ENCODE data around the gene PLAGL2.
"Not testable (repeated sequence)": the region's sequence is repeated elsewhere in the genome, so short reads cannot be mapped to it uniquely, and the experiment has no call there.

The PLAGL2 gene

DNA sequence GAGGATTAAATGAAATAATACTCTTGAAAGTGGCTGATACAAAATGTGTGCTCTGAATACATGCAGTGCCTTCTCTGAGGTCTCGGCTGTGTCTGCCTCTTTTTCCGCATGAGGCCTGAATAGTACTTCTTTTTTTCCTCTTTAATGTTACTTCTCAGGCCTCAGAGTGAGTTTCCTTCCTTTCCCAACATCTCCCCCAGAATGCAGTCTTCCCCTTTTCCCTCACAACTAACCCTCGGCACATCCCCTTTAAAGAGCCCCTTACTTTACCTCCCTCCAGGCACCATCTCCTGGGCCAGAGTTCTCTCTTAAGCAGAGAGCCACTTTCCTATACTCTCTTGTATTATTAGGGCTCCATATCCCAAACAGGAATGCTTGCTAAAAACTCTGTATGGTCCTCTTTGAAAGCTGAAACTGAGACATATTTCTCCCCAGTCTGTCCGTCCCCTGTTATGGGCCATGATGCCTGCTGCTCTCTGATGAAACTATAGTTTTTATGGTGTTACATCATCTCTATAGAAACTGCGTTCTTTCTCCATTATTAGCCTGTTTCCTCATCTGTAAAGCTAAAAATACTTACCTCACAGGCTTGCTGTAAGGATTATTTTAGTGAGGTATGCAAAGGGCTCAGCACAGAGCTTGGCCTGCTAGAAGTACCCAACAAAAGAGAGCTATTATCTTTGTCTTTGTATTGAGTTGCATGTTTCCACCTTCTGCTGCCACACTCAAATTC lies 2.3 kb downstream of the PLAGL2 start:
- no peak for DNase-seq (ENCODE audit: low read depth in 3 of 3)

DNA sequence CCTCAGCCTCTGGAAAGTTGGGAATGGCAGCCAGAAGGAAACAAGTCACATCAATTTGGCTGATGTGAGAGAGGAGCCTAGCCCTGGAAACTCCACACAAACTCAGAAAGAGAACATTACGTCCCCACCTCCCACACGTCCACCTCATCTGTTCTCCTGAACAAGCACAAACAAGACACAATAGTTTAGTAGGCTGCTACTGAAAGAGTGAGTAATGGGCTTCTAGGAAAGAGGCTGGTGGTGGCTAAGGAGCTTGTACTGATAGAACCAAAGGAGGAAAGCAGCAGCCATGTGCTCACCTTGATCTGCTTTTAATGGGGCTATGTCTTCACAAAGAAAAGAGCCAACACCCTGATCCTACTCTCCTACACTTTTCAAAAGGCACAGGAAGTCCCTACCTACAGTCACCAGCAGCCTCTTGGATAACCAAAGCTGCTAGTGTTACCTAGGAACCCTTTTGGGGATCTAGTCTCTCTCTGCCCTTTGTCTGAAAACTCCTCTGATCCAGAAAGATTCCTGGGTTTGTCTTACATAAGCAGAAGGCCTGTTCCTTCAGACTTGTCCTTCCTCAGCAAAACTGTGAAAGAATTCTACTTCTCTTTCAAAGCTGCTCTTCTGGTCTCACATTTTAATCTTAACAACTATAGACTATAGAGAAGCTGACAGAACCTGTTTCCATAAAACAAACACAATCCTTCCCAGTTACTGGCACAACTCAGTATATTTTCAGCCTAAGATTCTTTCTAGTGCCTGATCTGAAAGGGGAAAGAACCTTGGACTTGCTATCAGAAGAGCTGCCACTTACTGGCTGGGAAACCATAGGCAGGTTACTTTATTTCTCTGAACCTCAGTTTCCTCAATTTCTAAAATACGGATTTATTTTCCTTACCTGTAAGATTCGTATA lies 3.1 kb downstream of the PLAGL2 start:
- peak; percentile 68 to 81 (median 79) for DNase-seq (ENCODE audit: low read depth in 3 of 3)

DNA sequence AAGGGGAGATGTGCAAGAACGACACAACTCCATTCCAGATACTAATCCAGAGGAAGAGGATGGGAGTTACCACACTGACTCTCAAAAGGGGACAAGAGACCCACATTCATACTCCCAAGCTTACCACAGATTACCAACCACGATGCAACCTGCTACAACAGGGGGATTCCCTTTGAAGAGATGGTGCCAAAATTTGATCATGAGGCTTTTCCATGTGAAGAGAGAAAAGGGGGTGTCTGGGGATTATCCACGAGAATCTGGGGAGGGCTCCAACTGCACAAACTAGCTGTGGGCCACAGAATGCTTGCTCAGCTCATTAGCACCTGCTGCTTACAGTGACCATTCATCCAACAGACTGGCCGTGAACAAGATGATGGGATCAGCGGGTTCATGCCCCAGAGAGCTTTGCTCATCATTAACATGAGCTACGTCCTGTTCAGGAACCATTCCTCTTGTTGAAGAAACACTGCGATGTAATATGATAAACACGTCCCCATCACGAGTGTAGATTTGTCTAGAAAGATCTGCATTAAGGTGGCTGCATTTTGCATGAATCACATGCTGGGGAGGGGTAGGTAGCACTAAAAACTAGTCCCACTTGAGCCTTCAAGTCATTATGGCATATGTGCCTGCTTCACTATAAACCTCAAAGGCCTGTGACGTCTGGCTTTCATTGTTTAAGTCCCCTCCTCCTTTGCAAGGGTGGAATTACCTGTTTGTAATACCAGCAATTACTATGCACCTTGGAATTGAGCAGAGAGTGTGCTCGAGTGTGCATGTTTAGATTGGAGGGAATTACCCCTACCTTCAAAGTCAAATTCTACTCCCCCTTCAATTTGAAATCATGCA lies 4.0 kb downstream of the PLAGL2 start:
- DNase-seq (ENCODE audit: low read depth in 3 of 3) = no peak

DNA sequence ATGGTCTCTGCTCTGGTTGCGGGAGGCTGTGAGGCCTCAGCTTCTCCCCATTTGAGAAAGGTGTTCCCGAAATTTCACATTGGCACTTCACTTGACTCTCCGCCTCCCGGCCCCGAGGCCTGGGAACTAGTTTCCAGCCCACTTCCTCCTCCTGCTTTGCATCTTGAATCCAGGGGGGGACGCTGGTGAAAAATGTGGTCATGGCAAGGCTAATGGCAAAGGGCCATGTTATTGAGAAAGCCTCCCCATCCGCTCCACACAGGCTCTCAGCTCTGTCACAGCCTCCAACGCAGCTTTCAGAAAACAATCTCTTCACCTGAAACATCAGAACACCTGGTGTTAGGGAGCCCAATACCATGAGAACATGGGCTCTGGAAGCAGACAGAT lies 5.6 kb downstream of the PLAGL2 start:
- no peak for DNase-seq (ENCODE audit: low read depth in 3 of 3)

DNA sequence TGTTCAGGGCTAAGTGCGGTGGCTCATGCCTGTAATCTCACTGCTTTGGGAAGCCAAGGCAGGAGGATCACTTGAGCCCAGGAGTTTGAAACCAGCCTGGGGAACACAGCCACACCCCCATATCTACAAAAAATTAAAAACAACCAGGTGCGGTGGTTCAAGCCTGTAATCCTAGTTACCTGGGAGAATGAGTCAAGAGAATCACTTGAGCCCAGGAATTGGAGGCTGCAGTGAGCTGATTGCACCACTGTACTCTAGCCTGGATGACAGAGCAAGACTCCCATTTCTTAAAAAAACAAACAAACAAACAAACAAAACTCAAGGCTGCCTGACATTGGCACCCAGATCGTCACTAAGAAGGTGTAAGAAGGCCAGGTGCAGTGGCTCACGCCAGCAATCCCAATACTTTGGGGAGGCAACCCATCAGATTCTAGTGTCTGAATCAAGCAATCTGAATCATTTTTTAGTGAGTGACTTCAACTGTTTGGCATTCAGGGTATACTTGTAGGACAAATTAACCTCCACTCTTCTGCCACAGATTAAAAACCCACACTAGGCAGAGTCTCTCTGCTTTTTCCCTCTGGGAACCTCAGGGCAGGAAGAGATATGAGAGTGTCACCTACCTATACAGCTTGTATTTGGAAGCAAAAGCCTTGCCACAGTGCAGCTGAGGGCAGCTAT lies 6.1 kb downstream of the PLAGL2 start:
- no peak for DNase-seq (ENCODE audit: low read depth in 3 of 3)

DNA sequence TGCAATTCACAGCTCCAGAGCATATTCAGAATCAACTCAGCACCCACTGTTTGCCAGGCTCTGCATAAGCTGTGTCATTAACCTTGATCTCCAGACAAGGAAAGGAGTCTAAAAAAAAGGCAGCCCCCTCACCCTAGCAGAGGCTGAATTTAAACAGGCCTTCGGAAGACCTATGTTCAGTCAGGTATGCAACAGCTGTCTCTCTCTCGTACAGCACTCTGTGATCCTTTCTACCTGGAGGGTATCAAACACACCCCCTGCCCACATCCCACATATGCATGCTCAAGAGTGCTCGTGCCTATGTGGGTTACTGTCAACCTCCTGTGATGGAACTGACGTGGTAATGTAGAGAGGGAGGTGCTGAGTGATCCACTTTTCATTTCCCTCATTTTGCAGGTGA lies 8.5 kb downstream of the PLAGL2 start:
- no peak for DNase-seq (ENCODE audit: low read depth in 3 of 3)

DNA sequence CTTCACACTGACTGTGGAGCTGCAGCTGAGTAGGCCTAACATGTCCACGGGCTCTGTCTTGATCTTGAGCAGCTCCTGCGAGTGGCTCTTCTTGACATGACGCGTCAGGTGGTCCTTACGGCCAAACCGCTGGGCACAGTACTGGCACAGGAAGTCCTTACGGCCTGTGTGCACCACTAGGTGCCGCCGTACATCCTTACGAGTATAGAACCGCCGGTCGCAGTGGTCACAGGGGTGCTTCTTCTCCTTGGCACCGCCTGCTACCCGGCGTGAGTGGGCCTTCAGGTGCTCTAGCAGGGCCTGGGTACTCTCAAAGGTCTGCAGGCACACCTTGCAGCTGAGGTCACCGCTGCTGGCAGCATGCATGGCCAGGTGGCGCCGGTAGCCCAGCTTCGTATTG lies 10.4 kb downstream of the PLAGL2 start:
- not testable (repeated sequence) for DNase-seq (ENCODE audit: low read depth in 3 of 3)

DNA sequence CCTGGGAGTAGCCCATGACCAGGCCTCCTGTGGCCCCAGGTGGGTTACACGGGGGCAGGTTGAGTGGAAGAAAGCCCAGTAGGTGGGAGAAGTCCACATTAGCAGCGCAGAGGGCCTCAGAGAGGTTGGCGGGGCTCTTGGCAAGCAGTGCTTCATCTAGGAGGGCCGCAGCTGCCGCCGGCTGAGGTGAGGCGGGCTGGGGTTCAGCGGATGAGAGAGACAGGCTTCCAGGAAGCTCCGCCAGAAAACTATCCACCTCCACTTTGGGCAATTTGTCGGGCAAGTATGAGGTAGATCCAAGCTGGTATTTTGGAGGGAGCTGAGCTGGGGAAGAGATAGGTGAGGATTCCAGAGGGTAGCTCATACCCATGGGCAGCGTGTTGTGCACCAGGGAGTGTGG lies 10.9 kb downstream of the PLAGL2 start:
- DNase-seq (ENCODE audit: low read depth in 3 of 3) = not testable (repeated sequence)

DNA sequence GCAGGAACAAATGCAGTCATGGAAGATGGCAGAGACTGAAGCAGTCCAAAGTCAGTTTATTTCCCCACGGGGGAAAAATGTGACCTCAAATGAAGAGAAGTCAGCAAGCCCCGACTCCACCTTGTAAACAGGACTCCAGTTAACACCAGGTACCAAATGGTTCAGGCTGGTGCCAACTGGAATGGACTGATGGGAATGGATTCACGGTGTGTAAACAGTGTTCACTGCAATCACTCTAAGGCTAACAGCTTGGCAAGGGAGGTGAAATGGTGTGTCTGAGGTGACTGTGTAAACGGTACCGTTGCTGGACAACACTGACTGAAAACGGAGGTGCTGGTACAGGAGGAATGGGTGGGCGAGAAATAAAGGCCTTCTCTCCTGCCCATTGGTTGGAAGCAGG lies 12.0 kb downstream of the PLAGL2 start:
- no peak for DNase-seq (ENCODE audit: low read depth in 3 of 3)

DNA sequence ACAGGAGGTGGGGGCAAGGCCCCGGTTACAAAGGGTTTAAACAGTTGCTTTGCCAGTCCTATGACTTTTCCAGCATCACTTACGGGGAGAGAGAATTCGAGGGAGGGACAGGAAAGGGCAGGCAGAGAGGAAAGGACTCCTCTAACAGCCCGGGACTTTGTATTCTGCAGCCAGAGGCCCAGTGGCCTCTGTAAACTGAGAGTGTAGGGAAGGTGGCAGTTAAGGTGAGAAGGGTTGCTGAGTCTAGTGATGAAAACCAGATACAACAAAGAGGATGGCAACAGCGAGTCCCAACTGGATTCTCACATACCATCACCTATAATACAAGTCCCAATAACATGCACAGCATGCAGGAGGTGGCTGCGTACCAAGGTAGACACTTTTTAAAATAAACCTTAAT lies 13.5 kb downstream of the PLAGL2 start:
- DNase-seq (ENCODE audit: low read depth in 3 of 3) = no peak

DNA sequence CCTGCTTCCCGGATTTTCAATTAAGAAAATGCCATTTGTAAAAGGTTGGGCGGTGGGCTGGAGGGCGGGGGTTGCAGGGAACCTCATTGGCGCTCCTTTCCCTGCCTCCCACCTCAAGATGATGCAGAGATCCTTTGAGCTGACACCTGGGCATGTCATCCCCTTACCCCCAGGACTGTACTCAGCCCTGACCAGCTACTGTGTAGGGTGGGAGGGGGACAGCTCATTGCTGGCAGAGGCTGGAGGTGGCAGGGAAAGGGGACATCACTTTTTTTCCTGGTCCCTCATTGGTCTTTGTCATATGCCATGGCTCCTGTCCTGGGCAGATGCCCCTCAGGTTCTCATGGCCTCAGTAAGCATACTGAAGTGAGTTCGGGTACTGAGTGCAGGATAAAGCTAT lies 14.2 kb downstream of the PLAGL2 start:
- not testable (repeated sequence) for DNase-seq (ENCODE audit: low read depth in 3 of 3)

DNA sequence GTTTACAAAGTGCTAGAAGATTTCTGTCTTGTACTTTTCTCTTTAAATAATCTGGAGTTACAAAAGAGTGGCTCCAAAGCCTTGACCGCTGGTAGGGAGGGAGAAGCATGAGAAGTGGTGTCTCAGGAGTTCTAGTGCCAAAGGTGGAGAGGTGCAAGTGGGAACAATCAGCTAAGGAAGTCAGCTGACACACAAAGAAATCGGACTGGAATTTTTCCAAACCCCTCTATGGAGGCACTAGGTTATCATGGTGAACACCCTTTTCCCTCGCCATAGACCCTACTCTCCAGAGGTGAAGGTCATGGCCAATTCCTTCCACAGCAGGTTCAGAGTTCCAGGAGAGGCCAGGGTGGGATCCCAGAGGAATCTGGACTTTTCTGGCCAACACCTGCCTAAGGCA lies 14.8 kb downstream of the PLAGL2 start:
- no peak for DNase-seq (ENCODE audit: low read depth in 3 of 3)

DNA sequence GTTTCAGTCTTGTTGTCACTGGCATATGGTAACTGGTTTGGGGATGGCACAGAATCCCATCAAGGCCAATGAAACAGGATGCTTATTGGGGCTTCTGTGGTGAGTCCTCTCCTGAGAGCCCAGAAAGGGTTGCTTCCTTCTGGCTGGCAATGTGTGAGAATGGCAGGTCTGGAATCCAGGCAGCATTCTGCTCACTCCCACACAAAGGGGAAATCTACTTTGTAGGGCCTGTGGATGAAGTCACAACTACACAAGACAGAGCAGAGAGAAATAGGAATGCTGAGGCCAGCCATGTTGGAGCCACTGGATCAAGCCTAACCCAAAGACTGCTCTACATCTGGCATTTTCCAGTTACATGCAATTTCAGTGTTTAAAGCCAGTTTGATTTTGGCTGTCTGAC lies 15.7 kb downstream of the PLAGL2 start:
- no peak for DNase-seq (ENCODE audit: low read depth in 3 of 3)

DNA sequence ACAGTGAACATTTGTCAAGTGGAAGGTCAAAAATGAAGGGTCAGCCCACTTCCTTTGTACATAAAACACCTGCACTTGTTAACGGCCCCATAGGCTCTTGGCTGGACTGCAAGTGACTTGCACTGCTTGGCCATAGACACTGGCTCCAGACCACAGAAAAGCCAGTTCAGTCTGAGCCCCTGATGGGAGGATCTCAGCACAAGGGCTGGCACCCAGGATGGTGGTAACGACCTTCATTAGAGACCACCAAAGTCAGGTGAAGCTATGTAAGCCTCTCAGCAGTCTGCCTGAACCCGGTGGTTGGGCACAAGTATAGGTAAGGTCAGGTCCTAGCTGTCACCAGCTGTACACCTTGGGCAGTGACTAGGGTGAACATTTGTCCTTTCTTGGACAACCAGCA lies 16.1 kb downstream of the PLAGL2 start:
- no peak for DNase-seq (ENCODE audit: low read depth in 3 of 3)

DNA sequence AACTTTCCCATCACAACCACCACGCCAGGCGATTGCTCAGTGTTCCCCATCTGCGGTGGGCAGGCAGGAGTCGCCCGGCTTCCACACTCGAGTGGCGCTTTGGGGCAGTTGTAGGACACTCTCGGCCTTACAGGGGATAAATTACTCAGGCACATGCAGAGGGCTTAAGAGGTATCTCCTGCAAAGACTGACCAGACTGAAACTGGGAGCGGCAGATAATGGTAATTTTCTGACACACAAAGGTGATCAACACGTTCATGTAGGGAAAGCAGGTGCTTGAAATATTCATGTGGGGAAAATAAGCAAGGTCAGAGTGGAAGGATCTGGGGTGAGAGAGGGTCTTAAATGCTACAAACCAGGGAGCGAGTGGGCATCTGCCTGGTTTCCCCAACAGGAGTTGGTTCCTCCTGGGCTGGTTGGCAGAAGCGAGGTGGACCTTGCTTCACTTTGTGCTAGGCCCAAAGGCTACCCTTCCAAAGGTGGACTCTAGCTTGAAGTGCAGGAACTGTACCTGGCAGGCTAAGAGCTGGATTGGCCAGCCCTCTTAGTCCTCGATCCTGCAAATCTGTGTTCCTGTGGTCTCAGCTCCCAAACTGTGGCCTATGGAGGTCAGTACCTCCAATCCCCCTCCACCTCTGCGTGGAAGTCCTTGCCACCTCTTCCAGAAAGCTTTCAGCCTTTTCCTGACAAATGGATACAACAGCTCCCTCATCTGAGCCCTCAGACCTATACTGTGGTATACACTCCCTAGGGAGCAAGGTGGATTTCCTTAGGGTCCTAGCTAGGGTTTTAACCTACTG lies 16.7 kb downstream of the PLAGL2 start:
- DNase-seq (ENCODE audit: low read depth in 3 of 3) = no peak

DNA sequence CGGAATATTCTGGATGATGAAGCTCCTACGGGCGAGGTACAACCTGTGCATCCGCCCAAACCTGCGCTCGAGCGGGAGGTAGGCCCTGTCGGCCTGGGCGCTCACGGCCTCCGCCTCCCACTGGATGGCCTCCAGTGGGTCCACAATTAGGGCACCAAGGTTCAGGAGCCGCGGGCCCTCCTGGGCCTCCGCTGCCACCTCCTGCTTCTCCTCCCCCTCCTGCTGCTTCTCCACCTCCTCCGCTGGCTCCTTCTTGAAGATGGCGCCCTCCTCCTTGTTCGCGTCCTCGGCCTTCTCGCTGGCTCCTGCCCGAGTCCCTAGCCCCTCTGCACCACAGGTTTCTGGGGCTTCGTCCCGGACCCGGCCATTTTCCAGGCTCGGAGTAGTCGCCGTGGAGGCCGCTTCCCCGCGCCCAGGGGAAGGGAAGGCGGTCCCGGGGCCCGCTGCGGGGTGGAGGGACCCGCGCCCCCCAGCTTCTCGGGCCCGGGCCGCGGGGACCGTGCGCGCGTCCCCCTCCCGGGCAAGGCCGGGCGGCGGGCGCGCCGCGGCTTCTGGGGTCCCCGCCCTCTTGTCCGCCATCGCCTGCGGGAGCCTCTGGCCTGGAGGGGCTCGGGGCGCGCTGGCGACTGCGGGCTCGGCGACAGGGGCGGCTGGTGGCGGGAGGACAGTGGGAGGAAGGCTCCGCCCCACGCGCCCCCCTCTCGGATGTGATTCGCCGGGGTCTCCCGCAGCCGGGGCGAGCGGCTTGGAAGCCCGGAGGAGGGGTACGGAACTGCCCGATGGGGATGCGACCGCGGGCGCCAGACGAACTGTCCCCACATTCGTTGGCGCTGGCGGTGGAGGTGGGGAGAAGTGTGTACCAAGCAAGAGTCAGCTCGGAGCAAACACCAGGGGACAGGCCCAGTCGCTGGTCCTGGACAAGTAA lies 17.6 kb downstream of the PLAGL2 start:
- DNase-seq (ENCODE audit: low read depth in 3 of 3) = peak in 1 of 3 experiments; percentile 46

DNA sequence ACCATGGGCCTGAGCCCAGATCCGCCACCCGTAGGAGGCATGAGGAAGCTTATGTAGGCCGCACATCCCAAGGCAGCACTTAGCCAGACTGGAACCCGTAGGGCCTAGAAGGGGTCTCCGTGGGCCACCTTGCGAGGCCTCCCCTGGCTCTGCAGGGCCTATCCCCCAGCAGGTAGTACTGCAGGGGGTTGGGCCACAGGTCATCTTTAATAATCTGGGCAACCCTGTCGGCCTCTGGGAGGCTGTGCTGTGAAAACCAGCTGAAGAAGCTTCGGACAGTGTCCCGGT lies 18.5 kb downstream of the PLAGL2 start:
- DNase-seq (ENCODE audit: low read depth in 3 of 3) = no peak

DNA sequence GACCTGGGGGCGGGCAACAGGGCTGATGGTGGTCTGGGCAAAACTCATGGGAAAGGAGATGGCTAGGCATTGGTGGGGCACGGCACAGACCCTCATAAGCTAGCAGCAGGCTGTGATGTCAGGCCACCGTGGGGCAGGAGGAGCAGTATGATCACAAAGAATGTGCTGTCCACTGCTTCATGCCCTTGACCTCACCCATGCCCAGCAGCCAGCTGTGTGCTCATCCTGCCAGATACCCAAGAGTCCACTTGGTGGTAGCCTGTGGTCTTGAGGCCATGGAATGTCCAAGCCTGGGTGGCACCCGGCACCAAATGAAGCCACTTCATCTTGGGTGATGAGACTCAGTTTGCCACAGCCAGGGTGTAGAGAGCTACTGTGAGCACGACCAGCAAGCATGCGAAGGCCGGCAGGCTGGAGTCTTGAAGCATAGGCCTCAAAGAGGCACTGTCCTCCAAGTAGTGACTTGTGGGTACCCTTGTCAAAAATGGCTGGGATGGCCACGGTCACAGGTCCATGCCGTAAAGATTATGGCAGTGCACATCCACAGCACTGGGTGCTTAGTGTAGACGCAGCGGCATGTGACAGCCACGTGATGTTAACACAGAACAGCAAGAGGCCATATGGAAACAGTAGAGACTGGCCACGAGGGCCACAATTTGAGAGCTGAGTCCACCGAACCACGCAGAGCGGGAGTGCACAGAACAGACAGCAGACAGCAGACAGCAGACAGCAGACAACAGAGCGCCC lies 19.0 kb downstream of the PLAGL2 start:
- no peak for DNase-seq (ENCODE audit: low read depth in 3 of 3)

DNA sequence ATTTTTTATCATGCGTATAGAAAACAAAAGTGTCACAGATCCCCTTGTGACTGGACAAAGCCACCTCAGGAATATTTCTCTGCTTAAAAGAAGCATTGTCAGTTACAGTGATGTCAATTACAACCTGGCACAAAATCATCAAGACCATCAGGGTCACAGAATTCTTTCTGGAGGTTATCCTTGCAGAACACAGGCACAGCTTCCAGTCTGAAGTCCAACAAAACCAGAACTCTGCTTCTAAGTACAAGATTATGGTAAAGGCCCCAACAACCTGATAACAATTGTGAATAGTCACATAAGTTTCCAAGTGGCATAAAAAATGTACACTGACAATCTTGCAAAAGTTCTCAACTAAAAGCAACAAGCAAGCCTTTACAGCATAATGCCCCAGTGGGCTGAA lies 21.0 kb downstream of the PLAGL2 start:
- no peak for DNase-seq (ENCODE audit: low read depth in 3 of 3)
